Measurements from ENCODE around the gene AGGF1.
"Not testable (repeated sequence)": the region's sequence is repeated elsewhere in the genome, so short reads cannot be mapped to it uniquely, and the experiment has no call there.

The AGGF1 gene

DNA sequence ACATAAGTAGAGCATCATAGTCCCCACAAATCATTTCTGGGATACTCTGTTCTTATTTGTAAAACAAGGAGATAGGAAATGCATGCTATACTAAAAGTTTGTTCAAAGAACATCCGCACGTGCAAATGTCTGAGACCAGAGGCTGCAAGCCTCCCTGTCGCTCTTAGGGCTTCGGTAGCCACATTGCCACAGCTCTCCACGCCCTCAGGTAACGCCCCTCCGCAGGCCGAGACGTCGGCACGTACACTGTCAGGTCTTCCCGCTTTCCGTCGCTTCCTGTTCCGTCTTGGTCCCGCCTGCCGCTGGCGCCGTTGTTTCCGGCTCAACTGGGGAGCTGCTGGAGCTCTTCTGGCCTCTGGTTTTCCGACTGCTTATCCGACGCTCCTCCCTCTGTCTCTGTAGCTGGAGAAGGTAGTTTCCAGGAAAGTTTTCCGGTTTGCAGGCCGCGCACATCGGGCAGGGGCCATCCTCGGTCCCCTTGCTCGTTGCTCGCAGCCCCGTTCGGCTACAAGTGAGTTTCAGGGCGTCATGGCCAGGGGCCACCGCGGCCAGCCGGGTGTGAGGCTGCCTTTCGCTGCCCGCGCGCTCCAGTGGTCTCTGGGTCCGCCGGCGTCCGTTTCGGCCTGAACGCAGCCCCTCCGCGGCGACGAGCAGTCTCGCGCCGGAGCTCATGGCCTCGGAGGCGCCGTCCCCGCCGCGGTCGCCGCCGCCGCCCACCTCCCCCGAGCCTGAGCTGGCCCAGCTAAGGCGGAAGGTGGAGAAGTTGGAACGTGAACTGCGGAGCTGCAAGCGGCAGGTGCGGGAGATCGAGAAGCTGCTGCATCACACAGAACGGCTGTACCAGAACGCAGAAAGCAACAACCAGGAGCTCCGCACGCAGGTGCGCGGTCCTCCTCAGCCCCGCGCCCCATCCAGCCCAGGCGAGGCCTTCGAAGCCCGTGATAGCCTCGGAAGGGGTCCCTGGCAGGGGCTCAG is at the start of gene AGGF1:
TSS of gene AGGF1 (plus strand) at position 308 of the 975 bp plus-strand sequence. CDS start at position 671, 363 bp downstream.
- in situ Hi-C loops (cut with HindIII; ENCODE audit: low sequenced_read_pairs), result no loop called here
- TF ChIP-seq, protein P1, sequence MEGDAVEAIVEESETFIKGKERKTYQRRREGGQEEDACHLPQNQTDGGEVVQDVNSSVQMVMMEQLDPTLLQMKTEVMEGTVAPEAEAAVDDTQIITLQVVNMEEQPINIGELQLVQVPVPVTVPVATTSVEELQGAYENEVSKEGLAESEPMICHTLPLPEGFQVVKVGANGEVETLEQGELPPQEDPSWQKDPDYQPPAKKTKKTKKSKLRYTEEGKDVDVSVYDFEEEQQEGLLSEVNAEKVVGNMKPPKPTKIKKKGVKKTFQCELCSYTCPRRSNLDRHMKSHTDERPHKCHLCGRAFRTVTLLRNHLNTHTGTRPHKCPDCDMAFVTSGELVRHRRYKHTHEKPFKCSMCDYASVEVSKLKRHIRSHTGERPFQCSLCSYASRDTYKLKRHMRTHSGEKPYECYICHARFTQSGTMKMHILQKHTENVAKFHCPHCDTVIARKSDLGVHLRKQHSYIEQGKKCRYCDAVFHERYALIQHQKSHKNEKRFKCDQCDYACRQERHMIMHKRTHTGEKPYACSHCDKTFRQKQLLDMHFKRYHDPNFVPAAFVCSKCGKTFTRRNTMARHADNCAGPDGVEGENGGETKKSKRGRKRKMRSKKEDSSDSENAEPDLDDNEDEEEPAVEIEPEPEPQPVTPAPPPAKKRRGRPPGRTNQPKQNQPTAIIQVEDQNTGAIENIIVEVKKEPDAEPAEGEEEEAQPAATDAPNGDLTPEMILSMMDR (IDR thresholded peaks at IDR 0.05; ENCODE audit: low read depth, low read length), result no peak
- peak; percentile 94 for DNase-seq (ENCODE audit: low read depth, low spot score)
- H3K4me3 ChIP-seq (ENCODE audit: low read depth, low read length), result peak within 1 kb of the TSS; percentile 94

GRCh38 chr5:76980518-76981144 is 49.6 kb upstream of the AGGF1 start:
- DNase-seq (ENCODE audit: low read depth, low spot score), result no peak
- no peak overlapping the region for H3K4me3 ChIP-seq (ENCODE audit: low read depth, low read length)
- in situ Hi-C loops (cut with HindIII; ENCODE audit: low sequenced_read_pairs), result no loop called here

DNA sequence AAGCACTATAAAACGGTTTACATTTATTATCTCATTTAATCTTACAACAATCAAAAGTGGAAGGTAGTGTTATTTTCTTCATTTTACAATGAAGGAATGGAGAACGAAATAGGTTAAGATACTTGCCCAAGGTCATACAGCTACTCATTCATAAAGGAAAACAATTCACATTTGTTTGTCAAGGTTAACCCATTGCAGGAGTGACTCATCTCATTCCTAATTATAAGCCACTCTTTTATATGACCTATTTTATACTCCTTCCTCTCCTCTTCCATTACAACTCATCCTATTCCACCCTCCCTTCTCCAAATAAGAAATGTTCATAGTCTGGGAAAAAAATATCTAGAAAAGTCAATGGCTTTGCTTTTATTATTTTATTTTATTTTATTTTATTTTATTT is 47.8 kb upstream of the AGGF1 start:
- in situ Hi-C loops (cut with HindIII; ENCODE audit: low sequenced_read_pairs), result no loop called here
- DNase-seq (ENCODE audit: low read depth, low spot score), result no peak
- H3K4me3 ChIP-seq (ENCODE audit: low read depth, low read length), result no peak overlapping the region
- TF ChIP-seq, protein P1 (IDR thresholded peaks at IDR 0.05; ENCODE audit: low read depth, low read length), result no peak

More at GRCh38 chr5:76980518-76981144, 49.6 kb upstream of the AGGF1 start:
- TF ChIP-seq, protein P1 (IDR thresholded peaks at IDR 0.05; ENCODE audit: low read depth, low read length), result no peak

- in situ Hi-C loops (cut with HindIII; ENCODE audit: low sequenced_read_pairs), result no loop called here
- DNase-seq (ENCODE audit: low read depth, low spot score), result no peak
These were observed 46.7 kb upstream of the AGGF1 start for GRCh38 chr5:76983468-76983867.

GRCh38 chr5:76986825-76987526 is 43.2 kb upstream of the AGGF1 start:
- no peak for DNase-seq (ENCODE audit: low read depth, low spot score)
- TF ChIP-seq, protein P1 (IDR thresholded peaks at IDR 0.05; ENCODE audit: low read depth, low read length), result no peak
- no peak overlapping the region for H3K4me3 ChIP-seq (ENCODE audit: low read depth, low read length)
- in situ Hi-C loops (cut with HindIII; ENCODE audit: low sequenced_read_pairs), result no loop called here

More at GRCh38 chr5:76983468-76983867, 46.7 kb upstream of the AGGF1 start:
- TF ChIP-seq, protein P1 (IDR thresholded peaks at IDR 0.05; ENCODE audit: low read depth, low read length), result no peak
- H3K4me3 ChIP-seq (ENCODE audit: low read depth, low read length), result no peak overlapping the region

DNA sequence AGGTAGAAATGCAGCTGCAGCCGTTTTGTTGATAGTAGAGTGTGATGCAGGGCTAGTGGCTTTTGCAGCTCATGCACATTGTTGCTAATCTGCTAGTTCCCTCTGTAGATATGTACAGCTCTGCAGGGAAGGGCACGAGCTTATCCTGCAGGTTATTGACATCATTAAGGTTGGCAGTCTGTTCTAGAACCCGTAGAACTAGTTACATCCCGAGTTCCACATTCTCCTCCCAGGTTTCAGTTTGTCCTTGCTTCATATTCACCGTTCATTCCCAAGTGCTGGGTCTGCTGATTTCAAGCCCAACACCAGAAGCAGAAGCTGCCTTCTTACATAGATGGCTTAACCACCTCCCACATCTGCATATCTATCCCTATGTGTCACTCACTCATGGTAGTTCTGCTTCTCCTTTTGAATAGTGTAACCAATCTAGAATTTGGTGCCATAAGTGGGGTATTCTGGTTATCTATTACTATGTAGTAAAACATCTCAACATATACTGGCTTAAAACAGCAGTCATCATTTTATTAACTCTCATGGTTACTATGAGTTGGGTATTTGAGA is 39.2 kb upstream of the AGGF1 start:
- DNase-seq (ENCODE audit: low read depth, low spot score), result no peak
- in situ Hi-C loops (cut with HindIII; ENCODE audit: low sequenced_read_pairs), result no loop called here
- TF ChIP-seq, protein P1 (IDR thresholded peaks at IDR 0.05; ENCODE audit: low read depth, low read length), result no peak
- no peak overlapping the region for H3K4me3 ChIP-seq (ENCODE audit: low read depth, low read length)

GRCh38 chr5:76993436-76993835 is 36.8 kb upstream of the AGGF1 start:
- H3K4me3 ChIP-seq (ENCODE audit: low read depth, low read length); DNase-seq (ENCODE audit: low read depth, low spot score); in situ Hi-C loops (cut with HindIII; ENCODE audit: low sequenced_read_pairs): not testable (repeated sequence)
